Activated CD8-positive, alpha-beta memory T cell treated with anti-CD3 and anti-CD28 coated beads, Interleukin-2, amount 10 ng/mL, durations not matched to agents 7 days and 5 days (primary cell): Measurements from ENCODE around the gene BEST4. TPM values are rescaled to one million over a fixed set of nuclear protein-coding genes. Genes with fewer than 3 reads are reported as not detected.
A peak's percentile ranks its signal among the peaks of the same experiment; 100 is the strongest.

Experiments
- ATAC-seq: fragments of 150-1000 bp; cut with Tn5 transposase; one replicate; pipeline ENCODE4 v1.10.0; 2021; ENCODE audit warnings: moderate library complexity
- CTCF ChIA-PET: fragments of 350-600 bp; sonication (Branson Sonifier 250); formaldehyde crosslinking; loops from one replicate; lab custom pipeline; 2021; ENCODE audit warnings: antibody characterized with exemption; lab: Charles Lee
- DNase-seq: peaks from one replicate; pipeline ENCODE4 v3.0.0-alpha.2; 2020
- H3K27ac Mint-ChIP-seq: one replicate; pipeline ENCODE4 v1.8.0; 2021; ENCODE audit warnings: mild to moderate bottlenecking, mixed read lengths
- H3K27me3 Mint-ChIP-seq: one replicate; pipeline ENCODE4 v1.8.0; 2021; ENCODE audit warnings: mixed read lengths
- H3K36me3 Mint-ChIP-seq: one replicate; pipeline ENCODE4 v1.8.0; 2021; ENCODE audit warnings: mild to moderate bottlenecking, mixed read lengths
- H3K4me1 Mint-ChIP-seq: one replicate; pipeline ENCODE4 v1.8.0; 2021; ENCODE audit warnings: mixed read lengths
- H3K4me3 Mint-ChIP-seq: one replicate; pipeline ENCODE4 v1.8.0; 2021; ENCODE audit warnings: mild to moderate bottlenecking, moderate library complexity, mixed read lengths
- H3K9me3 Mint-ChIP-seq: one replicate; pipeline ENCODE4 v1.8.0; 2022; ENCODE audit warnings: low read depth, mixed read lengths
- total RNA-seq, 2 experiments: library from RNA; stranded (reverse); gene quantifications; one replicate each; pipeline ENCODE4 v1.2.3, GENCODE V29; 2021

Gene BEST4
- under 1 TPM; 0.73 to 0.79 TPM for total RNA-seq

DNA sequence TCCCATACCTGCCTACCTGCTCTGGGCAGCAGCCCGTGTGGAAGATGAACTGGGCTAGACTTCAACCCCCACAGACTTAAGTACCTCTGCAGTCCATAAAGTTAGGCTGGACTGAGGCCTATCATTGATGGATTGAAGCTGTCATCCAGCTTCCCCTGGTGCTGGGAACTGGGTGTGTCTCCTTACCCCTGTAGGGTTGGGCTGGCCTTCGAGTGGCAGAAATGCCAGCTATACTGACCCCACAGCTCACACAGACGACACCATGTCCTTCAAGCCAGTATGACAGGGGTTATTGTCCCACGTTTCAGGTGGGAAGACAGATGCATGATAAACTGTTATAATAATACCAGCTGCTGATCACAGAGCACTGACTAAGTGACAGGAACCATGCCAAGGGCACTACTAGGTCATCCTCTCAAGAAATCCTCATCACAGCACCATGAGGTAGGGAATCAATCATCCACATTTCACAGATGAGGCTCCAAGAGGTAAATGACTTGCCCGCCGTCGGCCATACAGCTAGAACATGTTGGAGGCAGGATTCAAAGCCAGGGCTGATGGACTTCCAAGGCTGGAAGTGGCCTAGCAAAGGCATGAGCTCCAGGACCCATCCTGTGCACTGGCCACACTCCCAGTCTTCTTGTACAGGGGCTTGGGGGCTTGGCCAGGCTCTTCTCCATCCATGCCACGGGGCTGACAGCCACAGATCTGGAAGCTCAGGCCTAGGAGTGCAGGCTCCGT is at the start of gene BEST4:
Gene BEST4, minus strand, starts transcription at position 51 of the 741 bp plus-strand sequence. CDS start 465 bp downstream, outside the sequence.
- Mint-ChIP-seq H3K9me3 (no peaks in the 10 kb centered on the region), H3K4me1 (peaks cover 34% of the 10 kb centered on the region), H3K27me3 (no peaks in the 10 kb centered on the region), H3K36me3 (no peaks in the 10 kb centered on the region), H3K4me3 (no peak within 1 kb of the TSS), H3K27ac (no peak within 1 kb of the TSS)
- CTCF ChIA-PET = interaction anchor here (1.1 to 6.9 kb wide), 5 partner anchors 13 to 515 kb away, joined by 3 to 60 read pairs (median 6); partner anchors contain the start of genes RNU5D-1 and RPS8
- DNase-seq = no peak
- no peak for ATAC-seq

DNA sequence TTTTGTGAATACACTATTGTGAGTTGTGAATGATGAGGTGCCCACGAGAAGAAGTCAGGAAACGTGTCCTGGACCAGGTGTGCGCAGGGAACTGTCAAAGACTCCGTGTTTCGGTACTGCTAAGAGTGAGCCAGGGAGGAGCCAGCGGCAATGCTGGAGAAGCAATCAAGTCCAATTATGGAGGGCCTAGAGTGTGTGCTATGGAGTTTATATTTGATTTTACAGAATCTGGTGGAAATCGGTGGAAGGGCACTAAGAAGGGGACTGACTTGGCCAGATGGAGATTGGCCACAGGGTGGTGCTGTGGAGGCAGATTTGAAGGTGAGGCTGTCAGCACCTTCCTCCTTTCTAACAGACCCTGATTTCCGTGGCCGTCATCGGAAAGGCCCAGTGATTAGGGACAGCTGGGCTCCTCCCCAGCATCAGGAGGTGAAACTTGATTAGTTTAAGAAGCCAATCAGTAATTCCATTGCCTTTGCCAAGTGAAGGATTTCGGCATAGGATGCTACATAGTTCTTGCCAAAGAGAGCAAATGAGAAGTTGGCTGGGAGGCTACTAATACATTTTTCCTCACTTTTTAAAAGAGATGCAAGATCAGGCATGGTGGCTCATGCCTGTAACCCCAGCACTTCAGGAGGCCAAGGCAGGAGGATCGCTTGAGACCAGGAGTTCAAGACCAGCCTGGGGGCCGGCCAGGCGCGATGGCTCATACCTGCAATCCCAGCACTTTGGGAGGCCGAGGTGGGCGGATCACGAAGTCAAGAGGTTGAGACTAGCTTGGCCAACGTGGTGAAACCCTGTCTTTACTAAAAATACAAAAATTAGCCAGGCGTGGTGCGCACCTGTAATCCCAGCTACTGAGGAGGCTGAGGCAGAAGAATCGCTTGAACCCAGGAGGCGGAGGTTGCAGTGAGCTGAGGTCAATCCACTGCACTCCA is 48.0 kb upstream of the BEST4 start:
- no peak overlapping the region for H3K4me3 Mint-ChIP-seq
- no peaks in the 10 kb centered on the region for H3K9me3 Mint-ChIP-seq
- ATAC-seq (peak; percentile 97), DNase-seq (peak; percentile 94)
- H3K4me1 Mint-ChIP-seq = peaks cover 9% of the 10 kb centered on the region
- CTCF ChIA-PET = interaction anchor here (0.6 to 4.4 kb wide), 31 partner anchors 8 to 747 kb away, joined by 3 to 28 read pairs (median 4); partner anchors contain the start of genes EIF2B3, HECTD3, MUTYH and PLK3
- H3K27me3 Mint-ChIP-seq = no peaks in the 10 kb centered on the region
- peak overlapping the region; percentile 47 for H3K27ac Mint-ChIP-seq
- no peaks in the 10 kb centered on the region for H3K36me3 Mint-ChIP-seq

DNA sequence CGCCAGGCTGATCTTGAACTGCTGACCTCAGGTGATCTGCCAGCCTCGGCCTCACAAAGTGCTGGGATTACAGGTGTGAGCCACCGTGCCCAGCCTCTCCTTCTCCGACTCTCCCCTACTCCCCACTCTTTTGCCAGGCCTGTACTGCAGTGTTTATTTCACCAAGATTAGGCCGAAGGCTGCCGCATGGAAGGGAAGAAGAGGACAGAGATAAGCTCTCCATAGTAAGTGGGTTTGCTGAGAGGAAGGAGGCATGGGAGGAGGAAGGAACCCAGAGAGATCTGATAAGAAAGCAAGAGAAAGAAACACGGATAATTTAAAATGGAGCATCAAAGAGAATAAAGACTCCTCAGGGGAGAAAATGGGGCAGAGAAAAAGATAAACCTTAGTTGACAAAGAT is 46.4 kb upstream of the BEST4 start:
- Mint-ChIP-seq H3K4me3 (no peak overlapping the region), H3K9me3 (no peaks in the 10 kb centered on the region), H3K27me3 (no peaks in the 10 kb centered on the region), H3K4me1 (peaks cover 9% of the 10 kb centered on the region), H3K36me3 (no peaks in the 10 kb centered on the region), H3K27ac (no peak overlapping the region)
- ATAC-seq = no peak
- CTCF ChIA-PET = interaction anchor here (1.5 to 4.4 kb wide), 3 partner anchors 13 to 177 kb away, joined by 3 to 28 read pairs (median 19); partner anchors contain the start of genes HECTD3 and UROD
- no peak for DNase-seq

DNA sequence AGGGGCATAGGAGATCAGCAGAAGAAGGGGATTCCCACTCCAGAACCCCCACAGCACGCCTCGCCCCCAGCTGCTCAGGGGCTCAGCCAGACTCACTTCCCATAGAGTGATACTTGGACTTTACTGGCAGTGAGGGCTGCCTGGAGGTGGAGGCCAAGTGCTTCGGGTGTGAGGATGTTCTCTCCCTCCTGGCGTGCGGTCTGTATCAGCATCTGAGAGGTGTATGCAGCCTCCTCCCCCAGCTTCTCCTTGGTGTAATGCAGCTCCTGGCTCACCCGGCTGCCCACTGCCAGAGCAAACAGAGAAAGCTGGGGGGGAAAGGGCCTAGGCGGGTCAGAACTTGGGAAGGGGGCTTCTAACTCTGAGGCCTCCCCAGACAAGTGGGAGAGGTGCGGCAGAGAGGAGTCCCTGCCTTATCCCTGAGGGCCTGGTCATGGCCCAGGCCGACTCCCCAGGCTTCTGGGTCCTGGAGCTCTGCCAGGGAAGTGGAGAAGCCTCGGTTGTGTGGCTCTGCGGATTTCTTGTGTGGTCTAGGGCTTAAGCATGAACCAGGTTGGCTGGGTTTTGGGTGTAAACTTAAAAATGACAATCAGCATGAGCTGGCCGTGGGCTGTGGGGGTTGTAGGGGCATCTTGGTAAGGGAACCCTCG is 44.2 kb upstream of the BEST4 start:
- no peak overlapping the region for H3K4me3 Mint-ChIP-seq
- peaks cover 9% of the 10 kb centered on the region for H3K4me1 Mint-ChIP-seq
- no peak for ATAC-seq
- no peak for DNase-seq
- CTCF ChIA-PET = interaction anchor here (0.6 to 1.9 kb wide), 2 partner anchors 80 to 179 kb away, joined by 3 to 6 read pairs; partner anchors contain the start of gene HECTD3
- no peak overlapping the region for H3K27ac Mint-ChIP-seq
- H3K27me3 Mint-ChIP-seq = no peaks in the 10 kb centered on the region
- H3K36me3 Mint-ChIP-seq = no peaks in the 10 kb centered on the region
- H3K9me3 Mint-ChIP-seq = no peaks in the 10 kb centered on the region

DNA sequence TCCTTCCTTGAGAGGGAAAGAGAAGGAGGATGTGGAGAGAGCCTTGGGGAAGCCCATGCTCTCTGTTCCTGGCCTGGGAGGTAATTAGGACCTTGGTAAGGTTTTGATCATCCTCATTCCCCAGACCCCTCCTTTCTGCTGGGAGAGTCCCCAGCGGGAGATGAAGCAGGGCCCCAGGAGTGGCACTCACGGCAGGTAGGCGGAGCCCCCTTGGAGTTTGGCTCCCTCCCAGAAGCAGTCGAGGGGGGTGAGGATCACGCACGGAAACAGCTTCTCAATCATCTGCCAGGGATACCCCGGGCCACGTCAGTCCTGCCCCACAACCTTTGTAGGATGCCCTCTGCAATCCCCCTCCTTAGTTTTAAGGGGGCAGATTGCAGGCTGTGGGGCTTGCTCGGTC is 43.5 kb upstream of the BEST4 start:
- Mint-ChIP-seq H3K36me3 (no peaks in the 10 kb centered on the region), H3K27me3 (no peaks in the 10 kb centered on the region), H3K27ac (no peak overlapping the region), H3K4me3 (no peak overlapping the region), H3K9me3 (no peaks in the 10 kb centered on the region), H3K4me1 (peaks cover 7% of the 10 kb centered on the region)
- DNase-seq (no peak), ATAC-seq (no peak)
- CTCF ChIA-PET = interaction anchor here (1.9 kb wide), 2 partner anchors 31 to 179 kb away, joined by 6 to 7 read pairs; partner anchors contain the start of genes HECTD3 and PLK3

DNA sequence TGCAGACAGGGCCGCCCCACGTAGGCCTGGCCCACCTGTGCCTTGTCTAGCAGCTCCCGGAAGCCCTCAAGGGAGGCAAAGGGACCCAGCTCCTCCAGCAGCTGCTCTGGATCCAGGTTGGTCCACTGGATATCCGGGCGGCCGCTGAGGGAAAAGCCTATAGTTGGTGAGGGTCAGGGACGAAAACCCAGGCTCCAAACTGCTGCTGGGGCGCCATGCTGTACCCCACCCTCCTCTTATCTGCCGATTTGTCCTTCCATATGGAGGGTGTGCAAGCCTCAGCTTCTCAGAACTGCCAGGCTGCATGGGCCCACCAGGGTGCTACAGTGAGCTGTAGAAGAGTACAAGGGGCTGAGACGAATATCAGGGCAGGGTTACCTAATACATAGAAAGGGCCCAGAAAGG is 42.9 kb upstream of the BEST4 start:
- no peaks in the 10 kb centered on the region for H3K36me3 Mint-ChIP-seq
- H3K27ac Mint-ChIP-seq = no peak overlapping the region
- no peak for DNase-seq
- H3K27me3 Mint-ChIP-seq = no peaks in the 10 kb centered on the region
- H3K9me3 Mint-ChIP-seq = no peaks in the 10 kb centered on the region
- no peak for ATAC-seq
- CTCF ChIA-PET = interaction anchor here (1.9 kb wide), 2 partner anchors 31 to 180 kb away, joined by 6 to 7 read pairs; partner anchors contain the start of genes HECTD3 and PLK3
- H3K4me1 Mint-ChIP-seq = peaks cover 4% of the 10 kb centered on the region
- H3K4me3 Mint-ChIP-seq = no peak overlapping the region

DNA sequence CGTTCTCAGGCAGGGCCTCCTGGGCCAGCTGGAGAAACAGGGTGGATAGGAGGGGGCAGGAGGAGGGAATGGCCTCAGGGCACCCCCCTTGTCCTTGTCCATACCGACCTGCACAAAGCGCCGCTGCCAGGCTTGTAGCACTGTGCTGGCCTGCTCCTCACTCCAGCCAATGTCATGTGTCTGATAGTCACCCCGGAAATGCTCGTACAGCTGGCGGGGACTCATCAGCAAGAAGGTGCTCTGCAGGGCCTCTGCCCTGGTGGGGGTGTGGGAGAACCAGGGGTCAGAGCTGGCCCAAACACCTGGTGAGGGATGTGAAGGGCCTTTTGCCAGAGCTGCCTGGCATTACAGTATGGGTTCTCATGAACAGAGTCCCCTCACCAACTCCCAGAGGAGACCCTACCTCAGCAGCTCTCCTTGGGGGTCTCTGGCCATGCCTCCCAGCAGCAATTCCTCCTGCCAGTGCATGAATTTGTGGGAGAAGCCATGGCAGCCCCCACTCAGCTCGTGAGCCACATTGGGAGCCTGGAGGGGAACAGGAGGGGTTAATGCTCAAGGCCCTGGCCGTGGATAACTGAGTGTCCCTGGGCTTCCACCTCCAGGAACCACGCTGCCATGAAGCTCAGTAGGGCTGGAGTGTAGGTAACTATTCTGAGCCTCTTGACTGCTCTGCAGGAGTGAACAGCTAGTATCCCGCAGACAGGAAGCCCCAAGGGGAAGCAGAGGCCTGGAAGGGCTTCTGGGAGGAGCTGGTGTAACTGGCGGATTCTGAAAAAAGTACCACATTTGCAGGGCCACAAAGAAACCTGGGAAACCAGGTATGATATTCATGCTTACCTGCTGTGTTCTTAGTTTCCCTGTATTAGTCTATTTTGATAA is 41.8 kb upstream of the BEST4 start:
- CTCF ChIA-PET = interaction anchor here (1.4 to 1.9 kb wide), 2 partner anchors 13 to 29 kb away, joined by 3 to 7 read pairs; partner anchors contain the start of genes PLK3 and PTCH2
- no peak overlapping the region for H3K4me3 Mint-ChIP-seq

DNA sequence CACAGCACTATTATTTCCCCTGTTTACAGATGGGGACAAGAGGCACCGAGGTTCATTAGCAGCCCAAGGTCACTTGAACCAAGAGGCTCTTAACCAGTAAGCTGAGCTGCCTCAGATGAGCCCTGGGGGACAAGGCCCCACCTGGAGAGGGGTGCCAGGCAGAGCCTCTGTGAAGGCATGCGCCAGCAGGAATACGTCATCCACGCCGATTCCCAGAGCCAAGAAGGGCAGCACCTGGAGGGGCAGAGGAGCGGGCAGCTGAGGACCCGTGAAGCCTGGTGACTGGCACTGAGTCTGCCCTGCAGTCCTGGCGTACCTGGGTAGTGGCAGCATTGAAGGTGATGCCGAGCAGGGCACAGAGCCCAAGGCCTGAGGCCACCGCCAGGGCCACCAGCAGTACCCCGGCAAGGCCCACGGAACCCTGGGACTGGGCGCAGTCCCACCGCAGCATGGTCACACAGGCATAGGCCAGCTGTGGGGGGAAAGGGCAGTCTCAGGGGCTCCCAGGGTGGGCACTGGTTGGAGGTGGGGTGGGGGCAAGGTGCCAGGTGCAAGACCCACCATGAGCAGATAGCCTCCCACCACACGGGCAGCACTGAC is 41.0 kb upstream of the BEST4 start:
- ATAC-seq (no peak), DNase-seq (no peak)
- no peak overlapping the region for H3K27ac Mint-ChIP-seq
- no peaks in the 10 kb centered on the region for H3K27me3 Mint-ChIP-seq
- no peaks in the 10 kb centered on the region for H3K36me3 Mint-ChIP-seq
- CTCF ChIA-PET = interaction anchor here (1.4 kb wide), 1 partner anchor 14 kb away, joined by 3 read pairs; the partner anchor contains the start of gene PTCH2
- no peaks in the 10 kb centered on the region for H3K9me3 Mint-ChIP-seq
- H3K4me3 Mint-ChIP-seq = no peak overlapping the region
- no peaks in the 10 kb centered on the region for H3K4me1 Mint-ChIP-seq

More for the DNA sequence above, 41.8 kb upstream of the BEST4 start:
- DNase-seq = no peak
- Mint-ChIP-seq H3K27me3 (no peaks in the 10 kb centered on the region), H3K36me3 (no peaks in the 10 kb centered on the region), H3K4me1 (no peaks in the 10 kb centered on the region), H3K9me3 (no peaks in the 10 kb centered on the region), H3K27ac (no peak overlapping the region)
- ATAC-seq = no peak

DNA sequence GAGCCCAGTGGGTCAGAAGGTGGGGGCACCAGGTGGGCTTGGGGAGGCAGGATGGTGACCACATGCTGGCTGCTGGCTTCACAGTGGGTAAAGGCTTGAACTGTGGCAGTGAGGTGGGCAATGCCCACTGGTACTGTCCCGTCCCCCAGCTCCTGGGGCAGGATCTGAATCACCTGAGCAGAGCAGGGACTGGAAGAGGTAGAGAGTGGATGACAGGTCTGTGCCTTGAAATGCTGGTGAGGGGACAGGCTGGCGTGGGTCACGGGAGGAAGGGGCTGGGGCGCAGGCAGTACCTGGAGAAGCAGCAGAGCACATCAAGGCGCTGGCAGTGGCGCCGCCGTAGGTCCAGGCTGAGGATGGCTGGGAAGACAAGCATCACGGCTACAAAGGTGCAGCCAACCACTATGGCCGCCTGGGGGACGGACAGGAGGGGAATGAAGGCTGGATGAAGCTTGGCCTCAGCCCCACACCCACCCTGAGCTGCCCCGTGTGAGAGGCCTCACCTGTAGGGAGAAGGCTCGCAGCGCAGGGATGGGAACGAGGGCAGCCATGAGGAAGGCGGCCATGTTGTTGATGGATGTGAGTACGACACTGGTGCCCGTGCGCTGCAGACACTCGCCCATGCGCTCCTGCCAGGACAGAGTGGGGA is 40.2 kb upstream of the BEST4 start:
- CTCF ChIA-PET = interaction anchor here (1.2 kb wide), 1 partner anchor 8 kb away, joined by 3 read pairs; no protein-coding TSS in a partner anchor
- no peaks in the 10 kb centered on the region for H3K9me3 Mint-ChIP-seq
- ATAC-seq (no peak), DNase-seq (no peak)
- no peaks in the 10 kb centered on the region for H3K27me3 Mint-ChIP-seq
- no peak overlapping the region for H3K4me3 Mint-ChIP-seq
- no peaks in the 10 kb centered on the region for H3K36me3 Mint-ChIP-seq
- H3K4me1 Mint-ChIP-seq = no peaks in the 10 kb centered on the region
- no peak overlapping the region for H3K27ac Mint-ChIP-seq

DNA sequence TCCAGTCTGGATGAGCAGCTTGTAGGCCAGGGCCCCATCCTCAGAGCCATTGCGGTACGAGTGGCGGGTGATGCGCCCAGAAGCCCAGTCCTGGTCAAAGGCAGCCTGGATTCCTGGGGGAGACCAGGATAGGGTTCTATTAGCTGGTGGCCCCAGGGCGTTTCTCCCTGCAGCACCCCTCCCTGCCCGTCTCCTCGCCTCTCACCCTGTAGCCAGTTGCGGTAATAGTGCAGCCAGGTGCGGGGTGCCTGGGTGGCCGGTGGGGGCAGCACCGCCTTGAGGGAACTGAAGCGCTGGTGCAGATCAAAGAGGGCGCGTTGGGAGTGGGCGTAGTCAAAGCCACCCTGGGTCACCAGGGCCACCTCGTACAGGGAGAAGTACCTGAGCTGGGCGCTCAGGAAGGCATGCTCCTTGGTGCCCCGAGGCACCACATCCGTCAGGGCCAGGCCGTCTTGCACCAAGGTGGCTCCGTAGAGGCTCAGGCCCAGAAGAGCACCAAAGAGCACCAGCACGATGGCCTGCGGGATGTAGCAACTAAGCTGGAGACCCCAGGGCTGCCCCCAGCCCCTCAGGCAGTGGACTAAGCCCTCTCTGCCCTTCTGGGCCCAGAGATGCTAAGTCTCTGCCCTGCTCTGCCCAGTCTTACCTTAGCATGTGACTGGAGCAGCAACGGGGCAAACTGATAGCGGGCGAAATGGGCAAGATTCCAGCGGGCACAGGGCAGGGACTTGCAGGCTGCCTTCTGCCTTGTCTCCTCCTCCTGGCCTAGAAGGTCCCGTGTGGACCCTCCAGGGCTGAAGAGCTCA is 39.4 kb upstream of the BEST4 start:
- no peak for ATAC-seq
- no peak overlapping the region for H3K4me3 Mint-ChIP-seq

More for the DNA sequence above, 39.4 kb upstream of the BEST4 start:
- Mint-ChIP-seq H3K27me3 (no peaks in the 10 kb centered on the region), H3K9me3 (no peaks in the 10 kb centered on the region), H3K4me1 (peaks cover 5% of the 10 kb centered on the region), H3K27ac (no peak overlapping the region), H3K36me3 (no peaks in the 10 kb centered on the region)
- CTCF ChIA-PET = interaction anchor here (1.0 to 1.9 kb wide), 3 partner anchors 8 to 96 kb away, joined by 3 to 4 read pairs (median 3); partner anchors contain the start of gene RNU5D-1
- no peak for DNase-seq
